Measurements from ENCODE around the gene PPT2. TPM values are rescaled to one million over a fixed set of nuclear protein-coding genes. Genes with fewer than 3 reads are reported as not detected.

PPT2 gene
- total and polyA plus RNA-seq, 2 of the 8 experiments (the other 6 are each of a cell fraction or from before 2014, with no cell fraction given) = 24.1 to 39.5 TPM

GRCh38 chr6:32107406-32107805 is 46.5 kb upstream of the PPT2 start:
- H3K27ac ChIP-seq (ENCODE audit: low read depth, low read length) = no peak overlapping the region
- no peaks in the 10 kb centered on the region for H3K79me1 ChIP-seq (ENCODE audit: low read depth, low read length)
- H4K91ac ChIP-seq (replicated peaks; ENCODE audit: insufficient read length, low read length) = no peak overlapping the region
- no peak overlapping the region for H3K9ac ChIP-seq (replicated peaks in 1 of 4; ENCODE audit: extremely low read depth in 1 of 4, low read depth in 3 of 4, low read length in 3 of 4)
- no peak overlapping the region for H3K18ac ChIP-seq (ENCODE audit: extremely low read depth, low read length)
- no peak overlapping the region for H2BK120ac ChIP-seq (replicated peaks; ENCODE audit: low read depth, low read length)
- FAIRE-seq (no peak), DNase-seq (ENCODE audit: low read depth in 1 of 2, low spot score in 2 of 2) (no peak)
- no peak overlapping the region for H3K4me3 ChIP-seq (ENCODE audit: extremely low read depth in 1 of 4, insufficient read depth in 2 of 4, low read depth in 3 of 4, low read length in 4 of 4)
- no peaks in the 10 kb centered on the region for H3K79me2 ChIP-seq (ENCODE audit: control insufficient read depth in 1 of 2, insufficient read depth in 2 of 2, low read length in 2 of 2)
- WGBS, 2 experiments (ENCODE audit: extremely low coverage in 1 of 2, insufficient coverage in 1 of 2, insufficient read length in 1 of 2, insufficient replicate concordance in 2 of 2, low coverage in 1 of 2, low lambda C conversion rate in 2 of 2, missing lambda C conversion rate in 1 of 2) = 83% methylated on average over 1 of the region's 1 CpG; no CpG with 5 or more reads in 1 of the 2 experiments
- peaks cover 3 to 4% of the 10 kb centered on the region in 2 experiments for H4K20me1 ChIP-seq (replicated peaks in 1 of 2; ENCODE audit: control insufficient read depth in 1 of 2, insufficient read depth in 2 of 2, low read length in 2 of 2)
- H3K4ac ChIP-seq (replicated peaks; ENCODE audit: insufficient read length, low read depth, low read length) = peak overlapping the region; percentile 73
- no peak overlapping the region for H4K5ac ChIP-seq (ENCODE audit: insufficient read length, low read depth, low read length)
- no peaks in the 10 kb centered on the region for H3K36me3 ChIP-seq (ENCODE audit: control insufficient read depth in 2 of 4, insufficient read depth in 4 of 4, low read length in 3 of 4)
- no peak overlapping the region for H2BK12ac ChIP-seq (ENCODE audit: low read depth, low read length)
- H3K27me3 ChIP-seq (replicated peaks in 1 of 4; ENCODE audit: control insufficient read depth in 3 of 4, extremely low read depth in 1 of 4, insufficient read depth in 3 of 4, low read length in 3 of 4) = peaks cover 0 to 11% (median 6%) of the 10 kb centered on the region in 4 experiments; a peak in 5 of 7 replicates
- ChIA-PET POLR2A (ENCODE audit: partially characterized antibody) (interaction anchor here (1.0 to 3.1 kb wide), 5 partner anchors 9 to 60 kb away, joined by 3 to 10 read pairs (median 5); no protein-coding TSS in a partner anchor), CTCF (ENCODE audit: partially characterized antibody) (interaction anchor here (0.6 to 6.0 kb wide), 4 partner anchors 11 to 59 kb away, joined by 4 to 49 read pairs (median 11); no protein-coding TSS in a partner anchor)
- peak overlapping the region in 1 of 2 experiments; percentile 4; a peak in 1 of 4 replicates for H3K4me2 ChIP-seq (ENCODE audit: insufficient read depth in 1 of 2, low read depth in 2 of 2, low read length in 2 of 2)
- H2BK15ac ChIP-seq (ENCODE audit: low read length) = no peak overlapping the region
- H3K9me3 ChIP-seq (ENCODE audit: insufficient read depth in 2 of 2, low read depth in 1 of 2, low read length in 1 of 2) = no peaks in the 10 kb centered on the region
- H3K23me2 ChIP-seq (ENCODE audit: low read depth, low read length) = 0 out of 2 replicates have a peak, but pooled peaks cover 2% of the 10 kb centered on the region
- H2BK20ac ChIP-seq (ENCODE audit: low read length) = no peak overlapping the region
- no peak overlapping the region for H4K8ac ChIP-seq (ENCODE audit: extremely low read depth, insufficient read depth, low read length)
- H3K14ac ChIP-seq (ENCODE audit: insufficient read length) = no peak overlapping the region
- no peak overlapping the region; the same call in 1 of the 2 replicates for H2BK5ac ChIP-seq (ENCODE audit: low read depth, low read length)
- peaks cover 2 to 13% (median 7%) of the 10 kb centered on the region in 4 experiments for H3K4me1 ChIP-seq (replicated peaks in 1 of 4; ENCODE audit: control insufficient read depth in 3 of 4, insufficient read depth in 4 of 4, low read length in 3 of 4)
- no peak overlapping the region for H3K56ac ChIP-seq (replicated peaks; ENCODE audit: insufficient read length, low read depth, low read length)
- H2AK5ac ChIP-seq (ENCODE audit: low read depth, low read length) = 0 out of 2 replicates have a peak overlapping the region, but pooled peaks have one; percentile 13
- no peak overlapping the region for H3K23ac ChIP-seq (ENCODE audit: insufficient read length)
- H2AFZ ChIP-seq (ENCODE audit: low read length) = no peak overlapping the region
- no peak for TF ChIP-seq ATF2 (IDR thresholded peaks at IDR 0.05; ENCODE audit: low read length)
- TF ChIP-seq CBX5 (IDR thresholded peaks at IDR 0.05; ENCODE audit: low read depth, low read length) = no peak
- no peak for TF ChIP-seq CTCF (IDR thresholded peaks at IDR 0.05; ENCODE audit: control extremely low read depth in 1 of 3, insufficient read depth in 1 of 3, low read depth in 1 of 3, low read length in 3 of 3)
- TF ChIP-seq SP1 (IDR thresholded peaks at IDR 0.05; ENCODE audit: low read depth, low read length) = no peak
- no peak for TF ChIP-seq NANOG (IDR thresholded peaks at IDR 0.05; ENCODE audit: insufficient read depth, low read depth, low read length, poor library complexity, severe bottlenecking)
- no peak for TF ChIP-seq ASH2L (IDR thresholded peaks at IDR 0.05; ENCODE audit: low read length)
- TF ChIP-seq RBBP5 (IDR thresholded peaks at IDR 0.05; ENCODE audit: borderline replicate concordance, low read depth, low read length) = no peak
- no peak for TF ChIP-seq KDM4A (IDR thresholded peaks at IDR 0.05; ENCODE audit: low read depth, low read length, severe bottlenecking)
- no peak for TF ChIP-seq FOSL1 (IDR thresholded peaks at IDR 0.05; ENCODE audit: insufficient read depth, low read depth, low read length)

Measured in H1 (cell line).